GM18505 (cell line): Measurements from ENCODE around the gene ACOX2.

Experiments used
- ATAC-seq: cut with Tn5 transposase; IDR thresholded peaks from one replicate; pipeline ENCODE4 v1.9.1; 2021; ENCODE audit not compliant: unreplicated experiment
- POLR2A ChIP-seq: IDR thresholded peaks from 4 replicates; pipeline ENCODE4 v1.6.1; 2011; ENCODE audit warnings: borderline replicate concordance; ENCODE audit not compliant: insufficient read depth, insufficient read length; ENCODE audit errors: extremely low read depth

ACOX2 gene

DNA sequence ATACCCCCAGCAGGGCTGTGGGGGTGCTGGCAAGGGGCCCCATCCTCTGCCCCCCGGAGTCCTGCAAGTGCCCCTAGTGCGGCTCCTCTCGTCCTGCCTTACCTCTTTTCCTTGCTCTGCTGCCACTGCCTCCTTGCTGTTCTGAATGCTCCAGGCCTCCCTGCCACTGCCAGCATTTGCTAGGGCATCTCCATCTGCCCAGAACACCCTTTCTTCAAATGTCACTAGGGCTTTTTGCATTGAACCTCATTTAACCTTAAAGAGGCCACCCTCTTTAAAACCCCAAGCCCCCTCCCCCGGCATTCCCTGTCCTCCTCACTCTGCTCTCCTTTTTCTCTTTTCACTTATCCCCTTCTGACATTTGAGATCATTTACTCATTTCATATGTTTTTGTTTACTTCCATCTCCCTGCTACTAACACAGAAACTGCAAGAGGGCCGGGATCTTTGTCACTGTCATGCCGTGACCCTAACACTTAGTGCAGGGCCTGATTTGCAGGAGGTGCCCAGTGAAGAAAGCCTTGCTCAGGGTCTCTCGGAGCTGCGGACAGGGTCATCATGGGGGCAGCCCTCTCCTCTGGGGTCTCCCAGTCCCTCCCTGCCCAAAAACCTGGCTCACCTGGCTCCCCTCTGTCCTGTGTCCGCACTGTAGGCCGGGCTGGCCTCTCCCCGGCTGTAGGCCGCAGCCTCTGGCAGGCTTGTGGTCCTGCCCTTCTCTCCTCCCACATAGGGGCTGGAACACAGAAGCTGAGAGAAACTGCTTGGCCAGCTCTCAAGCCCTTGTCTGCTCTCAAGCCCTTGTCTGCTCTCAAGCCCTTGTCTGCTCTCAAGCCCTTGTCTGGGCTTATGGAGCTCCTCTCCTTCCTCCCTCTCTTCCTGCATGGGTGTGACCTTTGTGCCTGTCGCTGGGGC is at the start of gene ACOX2:
ACOX2 (minus strand) TSS at position 690 of the 911 bp plus-strand sequence. CDS start 2,084 bp downstream, outside the sequence.
- ATAC-seq, result no peak
- no peak for TF ChIP-seq POLR2A

DNA sequence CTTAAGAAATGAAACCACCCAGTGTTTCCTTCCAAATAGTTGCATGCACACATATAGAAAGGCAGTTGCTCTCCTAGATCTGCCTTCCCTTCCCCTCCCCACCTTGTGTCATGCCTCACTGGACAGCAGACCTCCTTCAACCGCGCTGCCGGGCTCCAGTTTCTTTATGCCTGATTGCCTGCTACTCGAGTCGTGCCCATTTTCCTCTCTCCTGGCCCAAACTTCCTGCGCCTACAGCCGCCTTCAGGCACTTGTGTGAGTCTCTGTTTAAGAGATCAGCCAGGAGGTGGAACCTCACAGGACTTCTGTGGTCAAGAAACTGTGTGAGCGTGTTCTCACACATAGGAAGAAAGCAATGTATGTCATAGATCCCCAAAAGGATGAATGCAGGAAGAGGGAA is 49.0 kb upstream of the ACOX2 start:
- no peak for TF ChIP-seq POLR2A
- no peak for ATAC-seq

DNA sequence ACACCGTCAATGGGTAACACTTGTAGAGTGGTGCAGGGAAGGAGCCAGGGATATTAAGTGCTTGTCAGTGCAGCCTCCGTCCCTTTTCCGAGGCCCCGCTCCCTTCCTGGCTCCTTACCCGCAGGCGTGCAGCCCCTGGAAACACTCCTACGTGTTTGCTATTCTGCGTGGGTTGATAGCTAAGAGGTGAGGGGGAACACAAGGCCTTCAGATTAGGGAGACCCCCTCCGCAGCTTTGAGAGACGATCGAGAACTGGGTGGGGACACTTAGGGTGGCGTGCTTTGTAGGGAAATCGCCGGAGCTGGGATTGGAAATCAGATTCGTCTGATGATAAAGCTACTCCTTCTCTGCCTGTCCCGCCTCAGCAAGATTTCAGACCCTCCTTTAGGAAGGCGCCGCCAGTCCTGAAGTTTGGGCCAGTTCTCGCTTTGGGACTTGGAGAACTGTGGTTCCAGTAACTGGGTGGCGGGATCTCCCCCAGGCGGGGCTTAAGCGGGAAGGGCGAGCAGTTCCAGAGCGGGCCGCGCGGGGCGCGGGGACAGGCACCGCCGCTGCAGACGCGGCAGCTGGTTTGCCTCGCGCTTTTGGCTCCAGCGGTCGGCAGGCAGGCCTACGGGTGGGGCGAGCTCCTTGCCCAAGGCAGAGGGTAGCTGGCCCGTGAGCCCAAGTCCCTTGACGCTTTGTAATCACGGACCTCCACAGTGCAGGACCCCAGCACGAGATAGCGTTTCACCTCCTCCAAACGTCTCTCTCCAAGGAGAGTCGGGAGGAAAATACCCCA is 48.2 kb upstream of the ACOX2 start:
- TF ChIP-seq POLR2A, result no peak
- ATAC-seq, result peak; percentile 98

DNA sequence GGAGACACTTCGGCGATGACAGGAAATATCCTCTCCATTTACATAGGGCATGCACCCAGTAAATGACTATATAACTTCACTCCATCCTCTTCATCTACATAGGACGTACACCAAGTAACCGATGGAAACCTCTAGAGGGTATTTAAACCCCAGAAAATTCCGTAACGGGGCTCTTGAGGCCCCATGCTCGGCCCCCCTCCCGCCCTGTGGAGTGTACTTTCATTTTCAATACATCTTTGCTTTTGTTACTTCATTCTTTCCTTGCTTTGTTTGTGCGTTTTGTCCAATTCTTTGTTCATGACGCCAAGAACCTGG is 47.7 kb upstream of the ACOX2 start:
- no peak for ATAC-seq
- no peak for TF ChIP-seq POLR2A

DNA sequence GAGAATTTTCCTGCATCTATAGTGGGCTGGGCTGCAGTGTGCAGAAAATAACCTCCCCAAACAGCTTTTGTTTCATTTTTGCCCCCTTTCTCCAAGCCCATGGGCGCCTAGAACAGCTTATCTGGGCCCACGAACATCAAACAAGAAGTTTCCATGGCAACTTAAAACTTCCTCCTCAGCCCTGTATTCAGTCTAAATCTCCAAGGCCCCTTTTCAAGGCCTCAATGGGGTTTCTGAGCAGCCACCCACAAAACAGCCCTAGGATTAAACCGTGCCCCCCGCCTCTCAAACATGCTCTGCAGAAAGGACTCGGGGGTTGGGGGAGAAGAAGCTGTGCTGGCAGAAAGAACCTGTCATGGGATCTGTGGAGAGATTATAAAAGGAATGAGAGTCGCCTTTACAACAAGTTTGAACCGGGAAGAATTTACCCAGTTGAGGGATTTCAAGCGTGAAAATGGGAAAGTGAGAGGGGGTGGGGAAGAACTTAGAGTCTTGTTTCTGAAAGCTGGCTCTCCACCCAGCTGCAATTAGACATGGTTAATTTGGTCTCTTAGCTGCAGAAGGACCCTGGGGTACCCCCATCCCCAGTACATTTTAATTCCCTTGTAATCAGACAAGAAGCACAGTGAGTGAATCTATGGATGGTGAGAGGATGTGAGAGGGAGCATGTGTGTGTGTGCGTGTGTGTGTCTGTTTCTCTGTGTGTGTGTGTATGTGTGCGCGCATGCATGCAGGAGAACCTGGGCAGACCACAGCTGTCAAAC is 44.5 kb upstream of the ACOX2 start:
- TF ChIP-seq POLR2A, result no peak
- no peak for ATAC-seq

DNA sequence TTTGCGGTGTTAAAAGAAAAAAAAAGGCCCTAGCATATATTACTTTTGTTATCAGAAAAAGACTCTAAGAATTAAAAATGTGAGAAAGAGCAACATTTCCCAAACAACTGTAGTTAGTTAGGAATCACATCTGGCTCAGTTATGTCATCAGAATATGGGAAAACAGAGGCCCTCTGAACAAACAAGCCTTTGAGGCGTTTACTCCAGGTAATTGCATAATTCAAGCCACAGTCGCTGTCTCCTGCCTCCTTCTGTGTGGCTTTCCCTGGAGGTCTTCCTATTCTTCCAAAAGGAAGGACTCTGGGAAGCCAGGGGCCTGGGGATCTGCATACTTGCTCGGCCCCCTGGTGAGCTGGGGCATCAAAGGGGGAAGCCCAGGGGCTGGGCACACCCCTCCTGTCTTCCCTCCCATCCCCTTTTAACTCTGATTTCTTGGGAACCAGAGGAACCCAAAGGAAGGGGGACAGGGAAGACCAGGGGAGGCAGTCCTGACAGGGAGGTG is 43.9 kb upstream of the ACOX2 start:
- no peak for ATAC-seq
- no peak for TF ChIP-seq POLR2A

DNA sequence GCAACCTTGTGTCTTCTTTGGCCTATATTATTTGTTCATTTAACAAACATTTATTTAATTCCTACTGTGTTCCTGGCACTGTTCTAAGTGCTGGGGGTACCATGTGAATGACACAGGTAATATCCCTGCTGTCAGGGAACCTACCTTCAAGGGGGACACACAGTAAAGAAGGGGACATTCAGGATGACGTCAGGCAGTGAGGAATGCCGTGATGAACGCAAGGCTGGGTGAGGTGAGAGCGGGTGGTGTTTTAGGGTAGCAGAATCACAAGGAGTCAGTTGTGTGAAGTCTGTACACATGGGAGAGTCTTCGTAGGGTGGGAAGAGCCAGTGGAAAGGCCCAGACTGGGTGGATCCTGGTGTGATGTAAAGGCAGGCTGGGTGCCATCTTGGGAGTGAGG is 41.9 kb upstream of the ACOX2 start:
- ATAC-seq, result no peak
- no peak for TF ChIP-seq POLR2A

DNA sequence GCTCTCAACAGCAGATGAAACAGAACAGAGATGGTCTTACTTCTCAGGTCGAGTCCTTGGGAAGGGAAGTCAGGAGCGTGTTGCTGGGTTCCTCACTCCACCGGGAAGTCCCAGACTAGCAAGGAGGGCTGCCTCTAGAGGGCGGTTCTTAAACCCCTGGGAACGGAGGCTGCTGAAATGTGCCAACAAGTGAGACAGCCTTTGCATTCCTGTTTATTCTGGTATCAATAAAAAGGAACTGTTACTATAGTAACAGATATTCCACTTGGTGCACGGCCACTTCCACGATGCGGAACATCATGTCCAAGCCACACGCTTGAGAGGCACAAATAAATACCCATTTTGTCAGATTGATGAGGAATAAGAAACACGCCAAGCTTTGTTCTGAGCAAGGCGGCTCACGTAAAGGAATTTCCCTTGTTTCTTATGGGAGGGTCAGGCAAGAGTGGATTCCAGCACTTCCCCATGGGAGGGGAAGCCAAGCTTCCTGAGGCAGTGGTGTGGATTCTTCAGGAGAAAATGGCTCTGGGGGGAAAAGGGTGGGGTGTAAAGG is 40.4 kb upstream of the ACOX2 start, which contains the start of gene FAM107A:
FAM107A (minus strand) TSS at position 123 of the 553 bp plus-strand sequence. CDS start 7,531 bp downstream, outside the sequence.
- ATAC-seq, result no peak
- TF ChIP-seq POLR2A, result no peak

DNA sequence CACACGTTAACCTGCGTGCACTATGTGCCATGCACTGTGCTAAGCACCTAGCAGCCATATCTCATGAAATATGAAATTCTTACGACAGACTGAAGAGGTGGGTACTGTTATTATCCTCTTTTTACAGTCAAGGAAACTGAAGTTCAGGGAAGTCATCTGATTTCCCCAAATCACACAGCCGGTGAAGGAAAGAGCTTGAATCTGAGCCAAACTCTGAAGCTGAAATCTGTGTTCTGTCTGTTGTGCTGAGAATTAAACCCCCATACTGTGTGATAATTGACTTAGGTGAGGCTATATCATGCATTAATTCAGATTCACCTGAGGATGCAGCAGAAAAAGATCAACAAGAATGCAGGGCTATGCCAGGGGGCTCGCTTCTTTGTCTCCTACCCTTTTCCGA is 39.7 kb upstream of the ACOX2 start:
- ATAC-seq, result no peak
- no peak for TF ChIP-seq POLR2A

DNA sequence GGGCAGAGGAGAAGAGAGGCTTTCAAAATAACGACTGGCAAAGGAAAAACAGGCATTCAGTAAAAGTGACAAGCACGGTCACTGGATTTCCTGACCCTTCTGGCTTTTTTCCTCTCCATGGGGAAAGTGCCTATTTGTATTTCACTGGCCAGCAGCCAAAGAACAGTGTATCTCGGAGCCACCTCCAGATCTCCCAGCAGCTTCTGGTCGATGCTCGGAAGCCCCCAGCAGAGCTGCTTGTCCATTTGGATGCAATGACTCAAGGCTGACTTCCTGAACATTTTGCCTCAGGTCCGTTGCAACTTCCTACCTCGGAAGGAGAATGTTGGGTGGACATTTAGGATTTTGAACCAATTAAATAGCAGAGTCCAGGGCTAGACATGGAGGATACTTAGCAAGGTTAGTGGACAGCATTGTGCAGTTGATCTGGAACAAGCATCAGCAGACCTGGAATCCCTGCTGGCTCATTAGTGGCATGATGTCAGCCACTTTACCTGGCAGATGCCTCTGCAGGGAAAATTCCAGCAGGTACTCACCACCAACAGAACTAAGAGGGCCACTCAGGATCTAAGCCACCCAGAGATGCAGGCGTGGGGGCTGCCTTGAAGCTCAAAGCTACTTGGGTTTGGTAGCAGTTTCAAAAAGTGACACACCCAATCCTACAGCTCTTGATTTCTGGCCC is 39.1 kb upstream of the ACOX2 start:
- ATAC-seq, result no peak
- TF ChIP-seq POLR2A, result no peak

DNA sequence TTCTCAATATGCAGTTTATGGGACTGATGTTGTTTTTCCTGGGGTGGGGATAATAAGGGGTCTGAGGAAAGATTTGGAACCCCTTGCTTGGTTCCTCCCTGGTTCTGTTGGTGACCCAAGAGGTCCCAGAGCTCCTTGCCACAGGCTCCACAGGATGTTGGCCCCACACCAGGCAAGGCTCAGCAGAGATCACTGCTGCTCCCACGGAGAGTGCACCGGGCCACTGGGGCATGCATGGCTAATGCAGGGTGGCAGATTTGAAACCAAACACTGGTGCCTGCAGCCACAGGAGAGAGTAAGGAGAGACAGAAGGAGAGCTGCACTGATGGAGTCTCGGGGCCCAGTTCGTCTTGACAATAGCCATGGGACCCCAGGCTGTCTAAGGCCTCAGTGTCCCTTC is 37.7 kb upstream of the ACOX2 start:
- no peak for TF ChIP-seq POLR2A
- no peak for ATAC-seq

DNA sequence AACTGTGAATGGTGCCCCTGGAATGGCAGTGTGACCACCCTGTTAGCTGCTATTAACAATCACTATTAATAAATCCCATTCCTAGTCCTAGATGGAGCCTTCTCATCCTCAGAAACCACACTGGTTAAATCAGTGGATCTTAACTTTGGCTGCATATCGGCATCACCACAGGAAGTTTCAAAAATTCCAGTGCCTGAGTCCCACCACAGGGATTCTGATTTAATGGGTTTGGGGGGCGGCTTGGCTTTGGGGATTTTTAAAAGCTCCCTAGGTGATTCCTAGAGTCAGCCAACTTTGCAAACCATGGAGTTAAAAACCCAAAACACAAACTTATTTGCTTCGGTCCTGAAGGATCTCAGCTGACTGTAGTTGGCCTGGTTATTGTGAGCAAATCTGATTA is 37.1 kb upstream of the ACOX2 start:
- TF ChIP-seq POLR2A, result no peak
- ATAC-seq, result no peak
